ENCODE results near the gene TSC22D2.
A peak's percentile ranks its signal among the peaks of the same experiment; 100 is the strongest.
"Not testable (repeated sequence)": the region's sequence is repeated elsewhere in the genome, so short reads cannot be mapped to it uniquely, and the experiment has no call there.

The TSC22D2 gene

GRCh38 chr3:150449169-150449721 is 41.1 kb downstream of the TSC22D2 start:
- no peak for DNase-seq

GRCh38 chr3:150450916-150451315 is 42.8 kb downstream of the TSC22D2 start:
- DNase-seq = no peak

GRCh38 chr3:150451329-150452048 is 43.4 kb downstream of the TSC22D2 start:
- DNase-seq = no peak

DNA sequence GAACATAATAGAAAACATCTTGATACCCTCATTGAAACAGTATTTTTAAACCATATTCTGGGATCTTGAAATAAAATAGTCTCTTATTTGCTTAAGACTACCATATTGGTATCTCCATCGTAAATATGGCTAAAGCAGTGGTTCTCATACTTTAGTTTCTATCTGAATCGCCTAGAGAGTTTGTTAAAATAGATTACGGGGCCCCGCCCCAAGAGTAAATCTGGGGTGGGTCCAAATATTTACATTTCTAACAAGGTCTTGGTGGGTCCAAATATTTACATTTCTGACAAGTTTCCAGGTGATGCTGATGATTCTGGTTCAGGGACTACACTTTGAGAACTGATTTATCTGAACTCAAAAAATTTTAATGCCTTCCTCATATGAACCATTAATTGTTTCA is 45.3 kb downstream of the TSC22D2 start:
- DNase-seq = no peak

- DNase-seq = no peak
Measured at GRCh38 chr3:150454085-150454484, 46.0 kb downstream of the TSC22D2 start.

DNA sequence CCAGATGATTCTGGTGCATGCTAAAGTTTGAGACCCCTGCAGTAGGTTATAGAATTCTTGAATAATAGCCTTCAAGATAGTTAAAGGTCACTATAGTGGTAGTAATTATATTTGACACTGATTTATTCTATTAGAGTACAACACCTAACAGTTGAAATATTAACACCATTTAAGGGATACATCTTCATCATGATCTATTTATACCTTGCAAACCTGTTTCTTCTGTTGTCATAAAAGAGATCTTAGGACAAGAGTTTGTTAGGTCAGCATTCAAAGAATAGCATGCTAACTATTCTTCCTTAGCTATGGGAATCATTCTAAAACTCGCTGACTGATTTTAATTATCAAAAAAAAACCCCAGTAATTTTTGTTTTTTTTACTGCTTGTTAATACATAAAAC is 46.5 kb downstream of the TSC22D2 start:
- no peak for DNase-seq

- no peak for DNase-seq
Measured at GRCh38 chr3:150455341-150455740, 47.2 kb downstream of the TSC22D2 start.

DNA sequence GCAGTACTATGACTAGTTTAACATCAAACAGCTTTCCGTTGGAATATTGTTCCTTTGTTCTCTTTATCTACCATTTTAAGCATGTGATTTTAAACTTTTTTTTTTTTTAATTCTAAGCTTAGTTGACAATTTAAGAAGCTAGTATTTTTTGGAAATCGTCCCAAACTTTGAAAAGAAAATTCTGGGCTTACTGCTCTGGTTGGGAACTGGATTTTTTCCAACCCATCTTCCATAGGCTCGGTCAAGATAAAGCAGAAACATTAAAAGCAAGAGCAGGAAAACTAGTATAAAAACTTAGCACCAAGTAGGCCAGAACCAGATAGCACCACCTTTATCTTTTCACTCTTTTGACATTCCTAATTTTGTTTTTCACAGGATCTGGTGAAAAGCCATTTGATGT is 49.9 kb downstream of the TSC22D2 start:
- DNase-seq = no peak

- no peak for DNase-seq
Measured at GRCh38 chr3:150460484-150460883, 52.4 kb downstream of the TSC22D2 start.

DNA sequence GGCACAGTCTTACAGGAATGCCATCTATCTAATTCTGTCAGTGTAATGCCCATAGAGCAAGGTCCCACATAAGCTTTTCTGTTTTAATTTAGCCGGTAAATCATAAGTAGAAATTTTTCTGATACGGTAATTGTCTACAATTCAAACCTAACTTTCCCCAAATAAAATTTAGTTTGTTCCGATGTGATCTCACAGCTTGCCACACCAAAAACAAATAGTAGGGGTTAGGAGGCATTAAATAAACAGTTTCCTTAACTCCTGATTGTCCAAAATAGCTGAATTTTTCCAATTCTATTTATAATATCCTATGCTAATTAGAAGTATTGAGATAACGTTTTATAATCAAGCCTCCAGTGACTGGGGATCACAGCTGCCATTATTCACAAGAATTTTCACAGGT is 53.3 kb downstream of the TSC22D2 start:
- no peak for DNase-seq

- DNase-seq = no peak
Measured at GRCh38 chr3:150462108-150462507, 54.0 kb downstream of the TSC22D2 start.

DNA sequence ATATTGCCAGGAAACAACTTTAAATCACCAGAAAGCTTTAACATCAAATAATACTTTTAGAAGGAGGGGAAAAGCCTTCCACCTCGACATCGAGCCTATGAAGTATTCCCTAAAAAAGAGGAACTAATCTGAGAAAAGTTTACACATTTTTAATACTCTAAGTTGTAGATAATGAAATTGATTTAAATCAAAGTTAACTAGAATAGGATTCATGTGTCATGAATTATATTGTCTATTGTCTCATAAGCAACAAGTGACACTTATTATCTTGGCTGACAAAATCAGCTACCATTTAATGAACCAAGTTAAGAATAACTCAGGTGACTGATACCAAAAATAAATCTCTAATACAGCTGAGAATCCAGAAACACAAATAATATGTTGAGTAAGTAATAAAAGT is 56.6 kb downstream of the TSC22D2 start:
- no peak for DNase-seq

DNA sequence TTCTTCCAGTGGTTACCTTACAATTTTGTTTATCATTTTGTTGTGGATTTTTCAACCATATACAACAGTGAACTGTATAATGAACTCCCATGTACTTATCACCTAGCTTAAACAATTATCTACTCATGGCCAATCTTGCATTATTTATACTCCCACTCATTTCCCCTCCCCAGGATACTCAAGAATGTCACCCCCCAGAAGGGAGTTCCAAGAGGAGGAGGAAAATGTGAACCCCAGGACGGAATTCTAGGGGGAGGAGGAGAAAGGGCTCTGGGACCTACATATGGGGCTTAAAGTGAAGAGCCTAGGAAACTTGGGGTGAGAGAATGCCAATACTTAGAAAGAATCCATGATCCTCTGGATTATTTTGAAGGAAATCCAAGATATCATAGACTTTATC is 59.3 kb downstream of the TSC22D2 start:
- no peak for DNase-seq

DNA sequence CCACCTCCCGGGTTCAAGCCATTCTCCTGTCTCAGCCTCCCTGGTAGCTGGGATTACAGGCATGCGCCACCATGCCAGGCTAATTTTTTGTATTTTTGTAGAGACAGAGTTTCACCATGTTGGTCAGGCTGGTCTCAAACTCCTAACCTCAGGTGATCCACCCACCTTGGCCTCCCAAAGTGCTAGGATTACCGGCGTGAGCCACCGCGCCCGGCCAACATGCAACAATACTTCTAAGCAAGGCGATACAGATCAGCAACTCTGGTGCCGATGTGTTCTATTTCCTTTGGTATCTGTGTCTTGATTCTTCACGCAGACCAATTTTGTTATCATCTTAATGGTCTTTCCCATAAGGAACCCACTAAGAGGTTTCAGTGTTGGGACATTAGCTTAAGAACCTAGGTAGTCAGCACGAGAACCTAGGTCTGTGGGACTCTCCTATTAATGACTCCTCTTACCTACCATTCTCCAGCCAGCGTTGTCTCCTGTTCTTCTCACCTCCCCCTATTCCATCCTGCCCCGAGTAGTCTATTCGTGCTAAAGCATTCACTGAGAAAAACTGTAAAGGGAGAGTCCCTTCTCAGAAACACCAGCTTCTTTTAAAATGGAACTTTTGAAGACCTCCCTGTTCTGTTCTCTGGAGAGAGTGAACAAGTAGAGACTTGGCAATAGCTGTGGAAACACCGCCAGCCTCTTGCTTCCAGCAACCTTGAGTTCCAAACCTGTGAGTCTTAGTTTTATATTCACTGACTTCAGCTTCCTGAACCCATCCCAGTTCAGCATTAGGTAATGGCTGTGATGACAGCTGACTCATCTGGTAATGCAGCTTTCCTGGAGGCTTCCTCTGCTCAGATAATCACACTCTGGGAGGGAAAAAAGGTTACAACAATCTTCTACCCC is 61.2 kb downstream of the TSC22D2 start:
- DNase-seq = no peak

GRCh38 chr3:150469931-150470740 is 62.0 kb downstream of the TSC22D2 start:
- DNase-seq = peak in 2 of 3 experiments; percentile 39 to 40

- DNase-seq = no peak
Measured at GRCh38 chr3:150472421-150472820, 64.3 kb downstream of the TSC22D2 start.

GRCh38 chr3:150473161-150473560 is 65.1 kb downstream of the TSC22D2 start:
- not testable (repeated sequence) for DNase-seq

GRCh38 chr3:150479370-150479769 is 71.3 kb downstream of the TSC22D2 start:
- no peak for DNase-seq

GRCh38 chr3:150480877-150481276 is 72.8 kb downstream of the TSC22D2 start:
- no peak for DNase-seq

DNA sequence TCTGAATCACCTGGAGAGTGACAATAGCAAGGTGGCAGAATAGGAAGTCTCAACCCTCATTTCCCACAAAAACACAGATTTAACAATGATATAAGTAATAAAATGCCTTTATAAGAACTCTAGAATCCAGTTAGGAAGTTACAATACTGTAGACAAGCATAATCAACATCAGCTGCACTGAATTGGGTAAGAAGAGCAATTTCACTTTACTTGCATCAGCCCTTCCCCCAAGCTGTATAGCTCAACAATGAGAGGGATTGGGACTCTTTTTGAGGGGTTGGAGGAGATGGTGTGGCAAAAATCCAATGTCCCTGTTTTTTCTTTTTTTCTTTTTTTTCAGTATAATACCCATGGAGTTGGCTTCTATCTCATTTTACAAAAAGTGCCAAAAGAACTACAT is 75.1 kb downstream of the TSC22D2 start:
- DNase-seq = no peak

DNA sequence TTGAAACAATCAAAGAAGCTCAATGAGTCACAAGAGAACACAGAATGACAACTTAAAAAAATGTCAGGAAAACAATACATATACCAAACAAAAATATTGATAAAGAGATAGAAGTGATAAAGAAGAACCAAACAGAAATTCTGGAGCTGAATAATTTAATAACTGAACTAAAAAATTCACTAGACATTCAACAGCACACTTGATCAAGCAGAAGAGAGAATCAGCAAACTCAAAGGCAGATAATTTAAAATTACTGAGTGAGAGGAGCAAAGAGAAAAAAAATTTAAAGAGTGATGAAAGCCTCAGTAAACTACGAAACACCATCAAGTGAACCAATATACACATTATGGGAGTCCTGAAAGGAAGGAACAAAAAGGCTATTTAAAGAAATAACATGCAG is 76.3 kb downstream of the TSC22D2 start:
- no peak for DNase-seq

- no peak for DNase-seq
Measured at GRCh38 chr3:150488867-150489266, 80.8 kb downstream of the TSC22D2 start.
